IMR-90 (cell line): ENCODE measurements around the gene HMCN1. TPM values are rescaled to one million over a fixed set of nuclear protein-coding genes. Genes with fewer than 3 reads are reported as not detected.

Source experiments
- ATAC-seq: fragments of 200-7000 bp; cut with Tn5 transposase; 2 replicates; pipeline ENCODE4 v1.9.1; 2020; ENCODE audit warnings: low read depth, mild to moderate bottlenecking, moderate library complexity
- BruUV-seq: library from RNA; stranded (reverse); fragments of 400-500 nt; replicated peaks from 2 replicates; lab custom pipeline; 2021; lab: Mats Ljungman, UMichigan
- CTCF ChIA-PET: fragments of 300-600 bp; formaldehyde crosslinking; extraction: SDS; loops from one replicate; lab custom pipeline; 2021; ENCODE audit warnings: antibody characterized with exemption; lab: Yijun Ruan, JAX
- POLR2A ChIA-PET: fragments of 300-600 bp; sonication (Branson Sonifier 250); formaldehyde crosslinking; loops from one replicate; lab custom pipeline; 2022; ENCODE audit warnings: antibody characterized with exemption; ENCODE audit not compliant: unreplicated experiment; lab: Charles Lee
- DNase-seq: peaks from one replicate; pipeline ENCODE4 v3.0.0; 2013
- H2AFZ ChIP-seq: replicated peaks from 2 replicates; pipeline ENCODE3; 2013; ENCODE audit warnings: low read length, mild to moderate bottlenecking; ENCODE audit not compliant: poor library complexity
- H2AK5ac ChIP-seq: 2 replicates; pipeline ENCODE4 v1.6.1; 2013; ENCODE audit warnings: low read depth, low read length, inconsistent platforms
- H2AK9ac ChIP-seq: replicated peaks from 2 replicates; pipeline ENCODE3; 2013; ENCODE audit warnings: mild to moderate bottlenecking, low read depth, low read length, moderate library complexity; ENCODE audit not compliant: poor library complexity
- H2BK120ac ChIP-seq: 2 replicates; pipeline ENCODE4 v1.6.1; 2013; ENCODE audit warnings: low read depth, low read length, inconsistent platforms
- H2BK15ac ChIP-seq: 3 replicates; pipeline ENCODE4 v1.6.1; 2013; ENCODE audit warnings: low read depth, low read length, inconsistent platforms
- H2BK20ac ChIP-seq: 2 replicates; pipeline ENCODE4 v1.6.1; 2013; ENCODE audit warnings: low read depth, mild to moderate bottlenecking, inconsistent platforms, low read length, moderate library complexity
- H2BK5ac ChIP-seq: 2 replicates; pipeline ENCODE4 v1.6.1; 2013; ENCODE audit warnings: mild to moderate bottlenecking, low read depth, low read length, inconsistent platforms; ENCODE audit not compliant: poor library complexity, severe bottlenecking
- H3K14ac ChIP-seq: replicated peaks from 2 replicates; pipeline ENCODE4 v1.6.1; 2013; ENCODE audit warnings: low read depth, low read length, inconsistent platforms
- H3K18ac ChIP-seq: 2 replicates; pipeline ENCODE4 v1.6.1; 2013; ENCODE audit warnings: low read depth, low read length, control low read depth
- H3K23ac ChIP-seq: 2 replicates; pipeline ENCODE4 v1.6.1; 2013; ENCODE audit warnings: low read depth, low read length, inconsistent platforms
- H3K27ac ChIP-seq: 2 replicates; pipeline ENCODE4 v1.5.1; 2013; ENCODE audit warnings: mild to moderate bottlenecking, control low read depth, low read length; ENCODE audit not compliant: insufficient read depth
- H3K27me3 ChIP-seq: 2 replicates; pipeline ENCODE4 v1.6.1; 2013; ENCODE audit warnings: low read length; ENCODE audit not compliant: control insufficient read depth, insufficient read depth
- H3K36me3 ChIP-seq: 2 replicates; pipeline ENCODE4 v1.6.1; 2013; ENCODE audit warnings: low read length, mixed read lengths; ENCODE audit not compliant: control insufficient read depth, insufficient read depth
- H3K4ac ChIP-seq: 2 replicates; pipeline ENCODE4 v1.6.1; 2013; ENCODE audit warnings: low read depth, low read length, inconsistent platforms
- H3K4me1 ChIP-seq: 2 replicates; pipeline ENCODE4 v1.6.1; 2013; ENCODE audit warnings: low read length, mixed read lengths; ENCODE audit not compliant: control insufficient read depth, insufficient read depth
- H3K4me2 ChIP-seq: 2 replicates; pipeline ENCODE4 v1.6.1; 2013; ENCODE audit warnings: low read depth, mild to moderate bottlenecking, control low read depth, low read length, moderate library complexity
- H3K4me3 ChIP-seq: 2 replicates; pipeline ENCODE4 v1.5.1; 2013; ENCODE audit warnings: low read depth, mild to moderate bottlenecking, control low read depth, low read length, moderate library complexity; ENCODE audit not compliant: insufficient read depth
- H3K56ac ChIP-seq: 2 replicates; pipeline ENCODE4 v1.6.1; 2013; ENCODE audit warnings: low read length, inconsistent platforms; ENCODE audit not compliant: insufficient read depth; ENCODE audit errors: extremely low read depth
- H3K79me1 ChIP-seq, 2 experiments: 2 replicates each; pipeline ENCODE4 v1.6.1; 2013; ENCODE audit warnings: low read length in 2 of 2, inconsistent platforms in 1 of 2, low read depth in 1 of 2
- H3K9ac ChIP-seq: 2 replicates; pipeline ENCODE4 v1.6.1; 2013; ENCODE audit warnings: low read depth, low read length, control low read depth
- H3K9me1 ChIP-seq: 2 replicates; pipeline ENCODE4 v1.6.1; 2013; ENCODE audit warnings: low read length, inconsistent platforms; ENCODE audit not compliant: insufficient read depth
- H3K9me3 ChIP-seq: 2 replicates; pipeline ENCODE4 v1.6.1; 2013; ENCODE audit warnings: low read length; ENCODE audit not compliant: control insufficient read depth, insufficient read depth
- H4K20me1 ChIP-seq: 2 replicates; pipeline ENCODE4 v1.6.1; 2013; ENCODE audit warnings: low read length, inconsistent platforms; ENCODE audit not compliant: insufficient read depth
- H4K5ac ChIP-seq: 2 replicates; pipeline ENCODE4 v1.6.1; 2013; ENCODE audit warnings: mild to moderate bottlenecking, low read depth, low read length, control low read depth
- H4K8ac ChIP-seq, 2 experiments: 2 replicates each; pipeline ENCODE4 v1.6.1; 2013; ENCODE audit warnings: low read depth in 2 of 2, low read length in 2 of 2, control low read depth in 1 of 2, inconsistent platforms in 1 of 2
- H4K91ac ChIP-seq: 2 replicates; pipeline ENCODE4 v1.6.1; 2013; ENCODE audit warnings: low read depth, low read length, inconsistent platforms; ENCODE audit not compliant: insufficient read depth
- BHLHE40 ChIP-seq: fragments of 150-350 bp; IDR thresholded peaks from 2 replicates; pipeline ENCODE4 v1.6.1; 2016; ENCODE audit warnings: mild to moderate bottlenecking, low read depth, low read length
- CEBPB ChIP-seq: IDR thresholded peaks from 2 replicates; pipeline ENCODE4 v1.6.1; 2012; ENCODE audit warnings: low read depth, low read length, improper control_type of control experiment
- CHD1 ChIP-seq: IDR thresholded peaks from 2 replicates; pipeline ENCODE4 v1.6.1; 2012; ENCODE audit warnings: low read depth, low read length, improper control_type of control experiment
- FOS ChIP-seq: fragments of 150-350 bp; IDR thresholded peaks from 2 replicates; pipeline ENCODE4 v1.6.1; 2016; ENCODE audit warnings: low read depth, low read length
- MAFK ChIP-seq: IDR thresholded peaks from 2 replicates; pipeline ENCODE4 v1.6.1; 2012; ENCODE audit warnings: low read depth, low read length, improper control_type of control experiment
- MAZ ChIP-seq: IDR thresholded peaks from 2 replicates; pipeline ENCODE4 v1.6.1; 2012; ENCODE audit warnings: low read depth, mild to moderate bottlenecking, low read length, improper control_type of control experiment, moderate library complexity, borderline replicate concordance
- MXI1 ChIP-seq: IDR thresholded peaks from 2 replicates; pipeline ENCODE4 v1.6.1; 2012; ENCODE audit warnings: low read depth, mild to moderate bottlenecking, low read length, moderate library complexity, borderline replicate concordance
- NFE2L2 ChIP-seq: fragments of 150-350 bp; IDR thresholded peaks from 2 replicates; pipeline ENCODE4 v1.6.1; 2016; ENCODE audit warnings: low read depth, mild to moderate bottlenecking, low read length
- POLR2A ChIP-seq: IDR thresholded peaks from 2 replicates; pipeline ENCODE4 v1.6.1; 2012; ENCODE audit warnings: mild to moderate bottlenecking, low read depth, low read length
- RAD21 ChIP-seq: IDR thresholded peaks from 2 replicates; pipeline ENCODE4 v1.6.1; 2012; ENCODE audit warnings: low read length, improper control_type of control experiment
- RCOR1 ChIP-seq: IDR thresholded peaks from 2 replicates; pipeline ENCODE4 v1.6.1; 2012; ENCODE audit warnings: mild to moderate bottlenecking, low read length, improper control_type of control experiment; ENCODE audit not compliant: insufficient replicate concordance
- RFX5 ChIP-seq: IDR thresholded peaks from 2 replicates; pipeline ENCODE4 v1.8.0; 2012; ENCODE audit warnings: low read depth, mild to moderate bottlenecking, low read length, moderate library complexity
- SMC3 ChIP-seq: fragments of 150-350 bp; IDR thresholded peaks from 2 replicates; pipeline ENCODE4 v1.6.1; 2016; ENCODE audit warnings: low read depth, mild to moderate bottlenecking, antibody characterized with exemption, low read length, moderate library complexity
- WGBS, 2 experiments: methylation state at CpG; one replicate each; pipeline versions ENCODE4 v1.1.5 to v1.1.7; 2013; ENCODE audit warnings: missing lambda C conversion rate in 2 of 2; ENCODE audit not compliant: insufficient read length in 1 of 2; ENCODE audit errors: extremely low coverage in 2 of 2; 5-methylcytosine and 5-hydroxymethylcytosine counted together
- dilution Hi-C: fragments of 300-500 bp; cut with HindIII; formaldehyde crosslinking; loops from one replicate; pipeline ENCODE4 v1.14.3; 2018; ENCODE audit warnings: low sequenced_read_pairs; ENCODE audit not compliant: unreplicated experiment
- in situ Hi-C: fragments of 300-500 bp; cut with MboI; formaldehyde crosslinking; loops from 3 replicates; pipeline ENCODE4 v1.14.3; 2019; ENCODE audit warnings: low sequenced_read_pairs, inconsistent platforms, mixed read lengths
- intact Hi-C: fragments of 100-400 bp; cut with micrococcal nuclease; formaldehyde crosslinking; loops from 2 replicates; pipeline ENCODE4 v1.10.0; 2022
- polyA plus RNA-seq, 3 experiments: library from polyadenylated mRNA; depleted of rRNA; stranded (reverse); fragments of >200 nt; gene quantifications; 2 replicates each; pipeline ENCODE4 v1.2.3, GENCODE V29; 2012; ENCODE audit warnings: low replicate concordance in 1 of 3
- total RNA-seq: library from RNA; depleted of rRNA; stranded (reverse); fragments of >200 nt; gene quantifications from 2 replicates; pipeline ENCODE4 v1.2.3, GENCODE V29; 2012
- TF ChIP-seq, protein P1 (sequence below): fragments of 150-350 bp; IDR thresholded peaks from 2 replicates; pipeline ENCODE4 v1.6.1; 2016; ENCODE audit warnings: low read depth, mild to moderate bottlenecking, low read length, moderate library complexity, borderline replicate concordance
- TF ChIP-seq, protein P2 (sequence below): fragments of 150-350 bp; IDR thresholded peaks from 2 replicates; pipeline ENCODE4 v1.6.1; 2017; ENCODE audit warnings: mild to moderate bottlenecking, antibody characterized with exemption, low read length, low read depth
- TF ChIP-seq, protein P3 (sequence below): conservative IDR thresholded peaks from 2 replicates; pipeline ENCODE4 v1.5.1; 2012; ENCODE audit warnings: mild to moderate bottlenecking, low read depth, low read length, improper control_type of control experiment

The HMCN1 gene
- total and polyA plus RNA-seq, 2 of the 4 experiments (the other 2 are of a cell fraction), result 6.1 to 11.7 TPM

DNA sequence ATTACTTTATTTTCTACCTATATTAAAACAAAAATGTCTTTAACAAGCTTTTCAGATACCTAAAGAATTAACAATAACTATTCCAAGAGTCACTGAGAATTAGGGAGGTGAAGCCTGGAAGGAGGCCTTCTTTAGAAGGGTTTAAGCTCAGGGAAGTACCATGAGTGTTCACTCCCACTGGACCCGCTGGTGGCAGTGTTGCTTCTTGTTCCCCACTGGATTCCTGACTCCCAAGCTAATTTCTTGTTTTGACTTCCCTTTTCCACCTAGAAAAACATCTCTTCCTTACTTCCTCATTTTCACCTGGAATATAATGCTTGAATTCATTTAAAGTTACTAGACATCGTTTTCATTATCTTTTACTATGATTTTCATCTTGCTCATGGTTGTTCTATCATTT lies 264.2 kb downstream of the HMCN1 start:
- TF ChIP-seq MAFK (no peak), RAD21 (no peak), POLR2A (no peak), NFE2L2 (no peak), MXI1 (no peak), MAZ (no peak), RFX5 (no peak), CHD1 (no peak), BHLHE40 (no peak), SMC3 (no peak), CEBPB (no peak), FOS (no peak), RCOR1 (no peak)
- TF ChIP-seq, protein P1, sequence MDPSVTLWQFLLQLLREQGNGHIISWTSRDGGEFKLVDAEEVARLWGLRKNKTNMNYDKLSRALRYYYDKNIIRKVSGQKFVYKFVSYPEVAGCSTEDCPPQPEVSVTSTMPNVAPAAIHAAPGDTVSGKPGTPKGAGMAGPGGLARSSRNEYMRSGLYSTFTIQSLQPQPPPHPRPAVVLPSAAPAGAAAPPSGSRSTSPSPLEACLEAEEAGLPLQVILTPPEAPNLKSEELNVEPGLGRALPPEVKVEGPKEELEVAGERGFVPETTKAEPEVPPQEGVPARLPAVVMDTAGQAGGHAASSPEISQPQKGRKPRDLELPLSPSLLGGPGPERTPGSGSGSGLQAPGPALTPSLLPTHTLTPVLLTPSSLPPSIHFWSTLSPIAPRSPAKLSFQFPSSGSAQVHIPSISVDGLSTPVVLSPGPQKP, result no peak
- TF ChIP-seq, protein P2, sequence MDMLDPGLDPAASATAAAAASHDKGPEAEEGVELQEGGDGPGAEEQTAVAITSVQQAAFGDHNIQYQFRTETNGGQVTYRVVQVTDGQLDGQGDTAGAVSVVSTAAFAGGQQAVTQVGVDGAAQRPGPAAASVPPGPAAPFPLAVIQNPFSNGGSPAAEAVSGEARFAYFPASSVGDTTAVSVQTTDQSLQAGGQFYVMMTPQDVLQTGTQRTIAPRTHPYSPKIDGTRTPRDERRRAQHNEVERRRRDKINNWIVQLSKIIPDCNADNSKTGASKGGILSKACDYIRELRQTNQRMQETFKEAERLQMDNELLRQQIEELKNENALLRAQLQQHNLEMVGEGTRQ, result no peak
- TF ChIP-seq, protein P3, sequence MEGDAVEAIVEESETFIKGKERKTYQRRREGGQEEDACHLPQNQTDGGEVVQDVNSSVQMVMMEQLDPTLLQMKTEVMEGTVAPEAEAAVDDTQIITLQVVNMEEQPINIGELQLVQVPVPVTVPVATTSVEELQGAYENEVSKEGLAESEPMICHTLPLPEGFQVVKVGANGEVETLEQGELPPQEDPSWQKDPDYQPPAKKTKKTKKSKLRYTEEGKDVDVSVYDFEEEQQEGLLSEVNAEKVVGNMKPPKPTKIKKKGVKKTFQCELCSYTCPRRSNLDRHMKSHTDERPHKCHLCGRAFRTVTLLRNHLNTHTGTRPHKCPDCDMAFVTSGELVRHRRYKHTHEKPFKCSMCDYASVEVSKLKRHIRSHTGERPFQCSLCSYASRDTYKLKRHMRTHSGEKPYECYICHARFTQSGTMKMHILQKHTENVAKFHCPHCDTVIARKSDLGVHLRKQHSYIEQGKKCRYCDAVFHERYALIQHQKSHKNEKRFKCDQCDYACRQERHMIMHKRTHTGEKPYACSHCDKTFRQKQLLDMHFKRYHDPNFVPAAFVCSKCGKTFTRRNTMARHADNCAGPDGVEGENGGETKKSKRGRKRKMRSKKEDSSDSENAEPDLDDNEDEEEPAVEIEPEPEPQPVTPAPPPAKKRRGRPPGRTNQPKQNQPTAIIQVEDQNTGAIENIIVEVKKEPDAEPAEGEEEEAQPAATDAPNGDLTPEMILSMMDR, result no peak
- no peak for ATAC-seq
- POLR2A ChIA-PET, result no interaction called here

More for the DNA sequence above, 264.2 kb downstream of the HMCN1 start:
- Histone ChIP-seq H4K5ac (no peak overlapping the region), H3K14ac (no peak overlapping the region), H3K23ac (no peak overlapping the region), H2BK15ac (no peak overlapping the region), H3K9me3 (no peaks in the 10 kb centered on the region), H2AFZ (no peak overlapping the region), H3K56ac (no peak overlapping the region), H3K18ac (no peak overlapping the region), H3K36me3 (no peaks in the 10 kb centered on the region), H2AK9ac (no peak overlapping the region), H4K20me1 (no peaks in the 10 kb centered on the region), H2BK120ac (no peak overlapping the region), H3K4me2 (no peak overlapping the region), H2BK20ac (no peak overlapping the region), H3K4me3 (no peak overlapping the region), H4K91ac (no peak overlapping the region), H3K9me1 (no peaks in the 10 kb centered on the region), H4K8ac (no peak overlapping the region), H3K79me1 (no peaks in the 10 kb centered on the region), H3K27ac (no peak overlapping the region), H3K4ac (no peak overlapping the region), H3K9ac (no peak overlapping the region), H2BK5ac (no peak overlapping the region), H3K27me3 (no peaks in the 10 kb centered on the region), H3K4me1 (no peaks in the 10 kb centered on the region), H2AK5ac (no peak overlapping the region)
- CTCF ChIA-PET, result no interaction called here
- no TSS peak for BruUV-seq
- DNase-seq, result no peak
- in situ Hi-C loops (no loop called here), intact Hi-C loops (loop anchor here (10.0 kb wide), 1 partner anchor 46 kb away; no protein-coding TSS in a partner anchor), dilution Hi-C loops (no loop called here)
- WGBS, 2 experiments, result no CpG with 5 or more reads among the region's 2 CpGs
